HG02610 (cell line): ENCODE data around the gene HTRA2.

Experiments
- ATAC-seq: cut with Tn5 transposase; IDR thresholded peaks from one replicate; pipeline ENCODE4 v1.9.1; 2021; ENCODE audit warnings: mild to moderate bottlenecking, moderate library complexity; ENCODE audit not compliant: unreplicated experiment

The HTRA2 gene

DNA sequence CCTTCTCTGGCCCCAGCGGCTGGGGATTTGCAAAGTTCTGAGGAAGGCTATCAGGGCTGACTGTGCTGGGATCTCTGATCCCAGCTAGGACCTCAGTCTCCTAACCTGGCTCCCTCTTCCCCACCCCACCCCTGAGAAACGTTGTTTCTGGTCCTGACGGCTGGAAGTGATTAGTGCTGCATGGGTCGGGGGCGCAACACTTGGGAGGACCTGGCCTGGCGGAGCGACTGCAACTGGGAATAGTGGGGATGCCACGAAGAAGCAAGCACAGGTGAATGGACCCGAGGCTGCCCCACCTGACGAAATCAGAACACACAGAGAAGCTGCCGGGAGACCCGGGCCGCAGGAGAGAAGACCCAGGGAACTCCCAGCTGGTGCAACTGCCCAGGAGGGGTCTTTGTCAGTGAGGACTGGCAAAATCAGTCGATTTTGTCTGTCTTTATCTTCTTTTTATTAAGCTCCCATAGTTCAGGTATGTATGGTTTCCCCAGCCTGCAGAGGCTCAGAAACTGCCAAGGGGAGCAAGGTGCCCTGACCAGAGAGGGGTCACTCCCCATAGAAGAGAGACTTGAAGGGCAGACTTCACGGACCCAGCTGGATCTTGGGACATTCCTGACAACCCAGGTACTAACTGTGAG is 29.7 kb upstream of the HTRA2 start:
- ATAC-seq, result no peak

DNA sequence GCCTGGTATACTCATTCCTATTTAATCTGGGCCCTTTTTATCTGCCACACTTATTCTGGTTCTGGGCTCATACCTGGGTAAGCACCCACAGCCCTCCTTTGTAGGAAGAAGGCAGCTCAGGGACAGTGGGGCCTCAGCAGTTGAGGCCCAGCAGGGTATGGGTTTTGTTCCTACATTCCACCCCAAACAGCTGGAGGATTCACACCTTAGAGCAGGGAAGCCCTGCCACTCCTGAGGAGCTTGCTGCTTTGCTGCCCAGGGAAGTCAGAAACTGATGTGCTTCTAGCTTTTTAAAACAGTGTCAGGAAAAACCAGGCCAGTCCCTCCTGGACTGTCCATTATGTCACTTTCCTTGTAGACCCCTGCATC is 29.2 kb upstream of the HTRA2 start:
- ATAC-seq, result no peak

DNA sequence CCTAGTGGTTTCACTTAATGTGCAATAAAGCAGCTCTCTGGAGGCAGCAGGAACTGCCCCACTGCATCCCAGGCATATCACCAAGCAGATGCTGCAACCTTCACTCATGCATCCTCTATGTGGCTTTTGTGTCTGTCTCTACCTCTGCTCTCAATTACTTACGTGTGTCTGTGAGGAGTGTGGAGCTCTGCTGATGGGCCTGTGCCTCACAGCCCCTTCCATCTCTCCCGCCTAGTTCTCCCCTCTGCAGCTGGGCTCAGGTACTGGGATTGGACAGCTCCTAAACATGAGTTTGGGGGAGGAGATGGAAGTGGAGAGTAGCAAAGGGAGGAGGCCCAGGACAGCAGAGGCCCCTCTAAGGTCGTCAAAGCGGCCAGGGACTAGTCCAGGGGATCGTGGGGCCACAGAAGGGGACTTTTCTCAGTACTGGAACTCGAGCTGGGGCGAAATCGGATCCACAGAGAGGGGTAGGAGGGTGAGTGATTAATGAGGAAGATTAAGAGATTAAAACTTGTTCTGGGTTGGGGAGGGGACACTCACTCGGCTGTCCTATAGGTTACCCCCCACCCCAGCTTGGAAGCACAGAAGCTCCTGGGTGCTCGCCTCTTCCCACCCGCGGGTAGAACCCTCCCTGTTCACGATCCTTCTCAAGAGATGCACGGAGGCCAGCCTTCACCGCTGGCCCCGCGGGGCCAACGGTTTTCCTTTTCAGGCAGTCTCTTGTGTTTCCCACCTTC is 28.2 kb upstream of the HTRA2 start:
- no peak for ATAC-seq

DNA sequence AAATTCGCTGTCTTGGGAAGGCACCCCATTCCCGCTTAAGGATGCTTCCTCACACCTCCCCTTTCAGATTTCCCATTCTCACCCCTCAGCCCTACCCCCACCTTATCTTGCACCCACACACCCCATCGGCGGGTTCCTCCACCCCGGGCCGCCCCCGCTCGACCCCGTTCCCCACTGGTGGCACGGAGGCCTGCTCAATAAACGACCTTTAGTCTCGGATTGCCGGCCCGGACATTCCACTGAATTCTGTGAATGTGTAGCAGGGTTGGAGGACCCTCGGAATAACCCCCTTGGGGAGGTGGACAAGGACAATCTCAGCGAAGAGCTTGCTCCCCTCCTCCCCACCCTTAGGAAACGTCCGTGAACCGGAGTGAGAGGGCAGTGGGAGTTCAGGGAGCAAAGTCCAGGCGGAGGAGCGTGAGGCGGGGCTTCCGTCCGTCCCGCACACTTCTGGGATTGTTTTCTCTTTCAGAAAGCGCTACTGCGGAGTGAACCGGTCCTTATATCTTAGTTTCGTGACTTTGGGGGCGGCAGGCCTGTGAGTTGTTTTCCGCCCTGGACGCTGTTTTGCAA is 27.5 kb upstream of the HTRA2 start:
- ATAC-seq, result no peak

DNA sequence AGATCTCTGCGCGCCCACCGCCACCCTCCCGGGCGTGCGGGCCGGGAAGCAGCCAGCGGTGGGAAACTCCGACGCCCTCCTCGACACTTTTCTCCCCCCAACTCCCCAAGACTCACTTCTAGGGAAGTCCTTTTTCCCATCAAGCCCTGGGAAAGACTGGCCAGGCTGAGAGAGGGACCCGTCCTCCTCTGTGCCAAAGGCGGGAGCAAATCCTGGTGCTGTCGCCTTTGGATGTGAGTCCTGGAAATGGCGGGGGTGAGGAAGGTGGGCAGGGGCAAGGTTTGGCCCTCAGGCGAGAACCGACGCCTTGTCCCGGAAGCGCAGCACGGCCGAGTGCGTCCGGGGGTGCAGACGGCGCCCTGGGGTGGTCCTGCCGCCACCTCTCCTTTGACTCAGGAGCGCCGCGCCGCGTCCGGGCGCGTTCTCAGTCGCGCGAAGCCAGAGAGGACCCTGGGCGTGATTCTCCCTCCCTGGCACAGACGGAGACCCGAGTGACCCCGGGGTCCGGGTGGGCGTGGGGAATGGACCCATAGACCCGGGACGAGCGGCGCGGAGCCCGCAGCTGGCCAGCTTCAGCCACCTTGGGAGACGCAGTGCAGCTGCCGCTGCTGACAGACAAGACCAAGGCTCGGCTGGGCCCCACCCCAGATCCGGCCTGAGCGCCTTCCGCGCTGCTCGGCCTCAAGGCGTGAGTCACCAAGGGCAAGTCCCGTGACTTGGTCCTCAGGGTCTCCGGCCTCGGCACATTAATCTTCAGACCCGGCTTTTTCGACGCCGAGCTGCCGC is 26.8 kb upstream of the HTRA2 start:
- peak; percentile 40 for ATAC-seq

DNA sequence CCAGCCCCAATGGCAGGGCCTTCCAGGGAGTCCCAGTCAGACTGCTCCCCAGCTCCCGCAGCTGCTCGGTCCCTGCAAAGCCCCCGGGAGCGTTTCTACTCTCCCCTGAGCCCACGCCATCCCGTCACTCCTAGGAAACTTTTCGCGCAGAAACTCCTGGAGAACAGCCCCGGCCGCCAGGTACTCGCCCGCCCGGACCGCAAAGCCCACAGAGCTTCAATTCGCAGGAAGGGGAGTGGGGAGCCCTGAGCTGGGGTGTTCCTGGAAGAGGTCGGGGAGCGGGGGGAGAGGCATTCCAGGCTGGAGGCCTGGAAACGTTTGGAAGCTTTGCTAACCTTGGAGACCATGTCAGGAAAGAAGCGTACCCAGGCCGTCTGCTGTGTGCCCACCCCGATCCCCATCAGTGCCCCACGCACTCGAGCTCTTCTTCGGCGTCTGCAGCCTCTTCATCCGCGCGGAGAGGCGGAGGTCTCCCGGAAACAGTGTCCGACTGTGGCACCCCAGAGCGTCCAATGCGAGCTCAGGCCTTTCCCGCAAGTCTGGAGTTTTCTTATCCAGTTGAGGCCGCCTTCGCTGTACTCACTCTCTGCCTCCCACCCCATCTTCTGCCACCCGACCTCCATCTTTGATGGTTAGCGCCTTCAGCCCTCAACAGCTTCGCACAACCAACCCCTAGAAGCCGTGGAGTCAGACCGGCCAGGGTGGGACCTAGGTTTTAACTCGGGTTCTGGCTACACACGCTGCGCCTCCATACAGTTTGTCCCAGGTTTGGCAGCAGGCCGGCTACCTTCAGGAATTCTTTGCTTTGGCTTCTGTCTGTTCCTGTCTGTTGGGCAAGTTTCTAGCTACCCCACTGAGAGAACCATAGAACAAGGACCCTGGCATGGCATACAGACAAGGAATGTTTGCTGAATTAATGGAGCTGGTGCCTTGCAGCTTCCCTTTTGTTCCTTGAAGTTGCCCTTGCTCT is 25.9 kb upstream of the HTRA2 start:
- no peak for ATAC-seq

DNA sequence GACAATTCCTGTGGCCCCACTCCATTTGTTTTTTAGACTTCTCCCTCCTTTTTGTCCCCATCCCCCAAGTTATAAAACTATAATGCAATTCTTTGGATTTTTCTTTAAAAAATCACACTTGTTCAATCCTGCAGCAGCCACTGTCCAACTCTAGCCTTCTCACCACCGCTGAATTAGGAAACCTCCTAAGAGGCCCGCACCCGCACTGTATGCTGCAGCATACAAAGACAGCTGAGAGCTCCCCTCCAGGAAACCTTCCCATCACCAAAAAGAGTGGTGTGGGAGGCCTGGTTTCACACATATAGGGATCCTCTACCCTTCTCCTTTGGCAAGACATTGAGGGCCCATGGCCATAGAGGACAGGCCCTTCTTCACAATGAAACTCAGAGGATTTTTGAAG is 25.1 kb upstream of the HTRA2 start:
- ATAC-seq, result no peak

DNA sequence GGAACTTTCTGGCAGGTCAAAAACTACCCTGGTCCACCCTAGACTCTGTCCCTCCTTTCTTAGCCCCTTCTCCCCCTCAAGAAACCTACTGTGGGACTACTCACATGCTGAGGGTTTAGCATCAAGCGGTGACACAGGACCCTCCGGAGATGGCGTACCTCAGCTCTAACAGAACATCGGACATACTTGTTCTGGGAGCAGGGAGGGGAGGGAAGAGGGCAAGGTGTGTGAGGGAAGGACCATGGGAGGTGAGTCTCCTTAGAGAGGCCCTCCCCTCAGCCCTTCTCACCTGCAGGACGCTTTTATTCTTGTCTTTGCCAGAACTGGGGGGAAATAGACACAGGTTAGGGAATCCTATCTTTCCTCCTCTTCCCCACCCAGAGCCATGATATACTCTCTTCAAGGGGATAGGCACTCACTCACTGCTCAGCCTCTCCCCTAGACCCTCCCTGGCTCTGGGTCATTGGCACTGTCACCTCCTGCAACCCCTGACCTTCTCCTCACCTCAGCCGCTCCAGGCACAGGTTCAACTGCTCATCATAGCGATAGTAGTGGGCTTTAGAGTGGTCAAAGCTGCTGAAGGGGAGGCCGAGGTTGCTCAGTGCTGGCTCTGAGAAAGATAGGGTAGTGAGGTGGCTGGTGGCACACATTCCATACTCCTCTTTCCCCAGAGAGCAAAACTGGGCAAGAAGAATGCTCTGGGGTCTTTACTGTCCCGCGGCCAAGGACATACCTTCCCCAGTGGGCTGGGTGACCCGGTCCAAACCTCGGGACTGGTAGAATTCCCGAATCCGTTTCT is 24.1 kb upstream of the HTRA2 start:
- no peak for ATAC-seq

DNA sequence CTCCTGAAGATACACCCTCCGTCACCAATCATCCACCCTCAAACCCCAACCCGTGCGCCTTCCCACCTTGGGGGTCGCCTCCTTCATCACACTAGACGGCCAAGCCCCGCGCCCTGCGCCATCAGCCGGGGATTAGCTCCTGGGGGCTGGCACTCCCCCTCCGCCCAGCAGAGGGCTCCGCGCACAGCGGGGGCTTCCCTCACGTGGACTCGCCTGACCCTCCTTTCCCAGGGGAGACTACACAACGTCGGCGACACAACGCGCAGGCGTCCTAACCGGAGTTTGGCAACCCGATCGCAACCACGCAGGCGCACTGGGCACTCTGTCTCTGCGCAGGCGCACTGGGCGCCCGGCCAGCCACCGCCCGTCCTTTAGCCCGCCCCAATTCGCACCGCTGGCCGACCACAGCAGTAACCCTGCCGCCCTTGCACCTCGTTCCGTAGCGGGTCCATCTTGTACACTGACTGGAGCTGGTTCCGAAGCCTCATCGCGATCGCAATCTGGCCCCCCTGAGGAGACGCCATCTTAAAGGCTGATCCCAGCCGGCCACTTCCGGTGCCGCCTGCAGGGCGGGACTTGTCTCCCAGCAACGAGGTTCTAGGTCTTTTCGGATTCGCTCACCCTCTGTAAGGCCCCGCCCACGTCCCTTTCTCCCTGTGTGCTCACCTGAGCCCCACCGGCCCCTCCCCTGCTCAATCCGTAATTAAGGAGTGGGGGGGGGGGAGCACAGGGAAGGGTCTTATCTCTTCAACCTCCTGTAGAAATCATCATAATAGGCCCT is 22.4 kb upstream of the HTRA2 start, which contains the start of gene PCGF1:
PCGF1 (minus strand) TSS at position 551 of the 781 bp plus-strand sequence; CDS start at position 524, 27 bp downstream.
- peak; percentile 88 for ATAC-seq

DNA sequence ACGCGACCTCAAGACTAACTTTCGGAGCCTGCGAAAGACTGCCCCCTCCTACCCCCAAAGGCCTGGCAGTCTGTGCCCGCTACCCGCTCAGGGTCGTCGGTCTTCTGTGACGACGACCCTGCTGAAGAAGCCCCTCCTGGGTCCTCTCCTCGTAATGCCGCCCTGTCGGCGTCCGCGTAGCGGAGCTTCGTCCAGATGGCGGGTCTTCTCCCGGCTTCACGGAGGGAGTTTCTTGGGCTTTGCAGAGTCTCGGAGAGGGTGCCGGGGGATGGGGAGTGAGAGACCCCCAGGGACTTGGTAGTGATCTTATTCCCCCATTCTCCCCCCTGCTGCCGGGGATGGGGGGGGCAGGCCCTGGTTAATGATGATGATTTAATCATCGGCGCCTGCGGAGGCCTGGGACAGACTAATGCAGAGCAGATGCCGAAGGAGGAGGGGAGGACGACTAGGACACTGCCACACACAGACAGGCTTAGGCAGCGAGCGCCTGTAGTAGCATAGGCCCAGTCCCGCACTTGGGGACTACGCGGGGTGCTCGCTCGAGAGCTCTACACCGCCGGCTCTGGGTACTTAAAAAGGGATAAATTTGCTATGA is 21.7 kb upstream of the HTRA2 start:
- peak; percentile 3 for ATAC-seq

DNA sequence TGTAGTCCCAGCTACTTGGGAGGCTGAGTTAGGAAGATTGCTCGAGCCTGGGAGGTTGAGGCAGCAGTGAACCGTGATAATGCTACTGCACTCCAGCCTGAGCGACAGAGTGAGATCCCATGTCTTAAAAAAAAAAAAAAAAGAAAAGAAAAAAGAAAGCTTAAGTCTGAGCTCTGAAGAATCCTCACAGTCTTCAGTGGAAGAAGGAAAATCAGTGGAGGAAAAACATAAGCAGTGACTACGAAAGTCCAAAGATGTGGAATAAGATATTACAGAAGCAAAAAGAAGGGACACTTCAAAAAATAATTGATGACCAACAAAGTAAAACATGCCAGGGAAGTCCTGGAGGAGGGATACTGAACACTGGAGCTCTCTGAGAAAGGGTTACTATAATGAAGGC is 19.5 kb upstream of the HTRA2 start:
- no peak for ATAC-seq

DNA sequence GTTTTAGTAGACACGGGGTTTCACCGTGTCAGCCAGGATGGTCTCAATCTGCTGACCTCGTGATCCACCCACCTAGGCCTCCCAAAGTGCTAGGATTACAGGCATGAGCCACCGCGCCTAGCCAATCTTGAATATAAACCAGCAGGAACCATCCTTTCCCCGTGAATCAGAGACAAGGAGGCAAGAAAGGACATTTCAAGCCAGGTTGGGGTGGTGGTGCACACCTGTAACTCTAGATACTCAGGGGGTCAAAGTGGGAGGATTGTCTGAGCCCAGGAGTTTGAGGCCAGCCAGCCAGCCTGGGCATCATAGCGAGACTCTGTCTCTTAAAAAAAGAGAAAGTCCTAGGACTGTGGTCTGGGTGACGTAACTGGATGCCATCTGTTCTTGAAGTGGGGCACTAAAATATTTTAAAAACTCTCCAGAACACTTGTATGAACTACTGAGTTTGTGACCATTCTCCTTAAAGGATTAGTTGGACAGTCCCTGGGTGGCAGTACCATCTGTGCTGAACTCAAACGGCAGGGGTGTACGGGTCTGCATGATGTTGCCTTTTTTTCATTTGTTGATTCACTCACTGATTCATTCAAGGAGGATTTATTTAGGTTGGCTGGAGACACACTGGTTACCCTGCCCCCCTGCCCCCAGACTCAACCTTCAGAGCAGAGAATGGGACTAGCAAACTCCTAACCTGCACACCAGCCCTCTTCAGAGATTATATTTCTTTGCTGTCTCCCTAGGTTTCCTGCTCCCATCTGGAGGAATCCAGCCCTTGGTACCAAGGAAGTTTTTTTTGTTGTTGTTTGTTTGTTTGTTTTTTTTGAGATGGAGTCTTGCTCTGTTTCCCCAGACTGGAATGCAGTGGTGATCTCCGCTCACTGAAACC is 18.4 kb upstream of the HTRA2 start:
- ATAC-seq, result no peak

DNA sequence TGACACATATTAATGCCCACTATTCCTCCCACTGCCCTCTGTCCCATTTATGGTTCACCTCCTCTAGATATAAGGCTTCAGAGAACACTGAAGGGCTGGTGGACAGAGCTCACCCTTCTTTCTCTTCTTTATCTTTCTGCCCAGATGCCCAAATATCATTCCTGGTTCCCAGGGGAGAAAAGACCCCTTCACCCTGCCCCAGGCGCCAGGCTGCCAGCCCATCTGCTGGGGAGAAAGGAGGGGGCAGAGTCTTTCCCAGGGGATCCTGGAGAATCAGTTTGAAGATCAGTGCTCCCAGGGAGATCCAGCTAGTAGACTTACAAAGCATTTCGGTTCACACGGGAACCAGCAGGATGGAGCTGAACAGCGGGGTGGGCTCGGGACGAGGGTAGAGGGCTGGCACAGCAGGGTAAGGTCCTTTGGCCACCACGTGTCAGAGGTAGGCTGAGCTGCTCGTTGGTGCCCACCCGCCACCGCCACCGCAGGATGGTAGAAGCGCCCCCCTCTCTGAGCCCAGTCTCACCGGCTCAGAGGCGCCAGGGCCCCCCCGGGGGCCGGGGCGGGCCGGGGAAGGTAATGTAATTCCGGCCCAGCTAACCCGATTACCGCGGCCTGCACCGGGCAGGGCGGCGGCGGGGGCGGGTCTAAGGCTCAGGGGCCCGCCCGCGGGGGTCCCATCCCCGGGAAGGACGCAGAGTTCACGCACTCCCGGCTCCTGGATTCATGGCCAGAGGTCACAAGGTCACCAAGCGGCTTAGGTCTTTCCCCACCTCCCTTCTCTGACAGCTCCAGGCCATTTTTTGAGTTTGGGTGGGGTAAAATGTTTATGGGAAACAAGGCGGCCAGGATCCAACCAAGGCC is 16.8 kb upstream of the HTRA2 start:
- ATAC-seq, result no peak

DNA sequence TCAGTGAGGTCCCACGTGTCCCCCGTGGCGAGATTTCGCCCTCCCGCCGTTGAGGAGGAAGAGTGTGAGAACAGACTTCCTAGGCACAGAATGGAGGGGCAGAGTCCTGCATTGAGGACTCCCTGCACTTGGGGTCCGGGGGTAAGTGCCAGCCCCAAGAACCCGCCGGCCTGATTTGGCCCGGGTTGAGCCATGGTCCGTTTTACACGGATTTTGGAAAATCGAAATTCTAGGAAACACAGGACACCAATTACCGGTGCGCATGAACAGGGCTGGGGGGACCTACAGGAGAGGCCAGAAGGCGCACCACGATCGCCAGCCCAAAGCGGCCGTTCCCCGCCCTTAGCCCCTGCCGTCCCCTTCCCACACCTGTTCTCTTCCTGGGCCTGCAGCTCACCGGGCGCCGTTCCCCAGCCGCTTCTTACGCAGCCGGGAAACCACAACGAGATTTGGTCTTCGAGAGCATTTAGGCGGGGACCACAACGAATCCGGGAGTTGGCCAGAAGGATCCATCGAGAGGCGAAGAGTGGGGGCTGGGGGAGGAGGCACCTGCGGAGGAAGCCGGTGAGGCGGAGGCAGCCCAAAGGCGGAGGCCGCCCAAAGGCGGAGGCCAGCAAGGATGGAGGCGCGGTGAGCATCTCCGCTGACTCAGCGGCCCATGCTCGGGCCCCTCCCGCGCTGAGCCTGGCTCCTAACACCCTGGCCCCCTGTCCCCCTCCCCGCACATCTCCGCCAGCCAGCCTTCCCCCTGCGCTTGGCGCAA is 15.9 kb upstream of the HTRA2 start:
- ATAC-seq, result no peak

DNA sequence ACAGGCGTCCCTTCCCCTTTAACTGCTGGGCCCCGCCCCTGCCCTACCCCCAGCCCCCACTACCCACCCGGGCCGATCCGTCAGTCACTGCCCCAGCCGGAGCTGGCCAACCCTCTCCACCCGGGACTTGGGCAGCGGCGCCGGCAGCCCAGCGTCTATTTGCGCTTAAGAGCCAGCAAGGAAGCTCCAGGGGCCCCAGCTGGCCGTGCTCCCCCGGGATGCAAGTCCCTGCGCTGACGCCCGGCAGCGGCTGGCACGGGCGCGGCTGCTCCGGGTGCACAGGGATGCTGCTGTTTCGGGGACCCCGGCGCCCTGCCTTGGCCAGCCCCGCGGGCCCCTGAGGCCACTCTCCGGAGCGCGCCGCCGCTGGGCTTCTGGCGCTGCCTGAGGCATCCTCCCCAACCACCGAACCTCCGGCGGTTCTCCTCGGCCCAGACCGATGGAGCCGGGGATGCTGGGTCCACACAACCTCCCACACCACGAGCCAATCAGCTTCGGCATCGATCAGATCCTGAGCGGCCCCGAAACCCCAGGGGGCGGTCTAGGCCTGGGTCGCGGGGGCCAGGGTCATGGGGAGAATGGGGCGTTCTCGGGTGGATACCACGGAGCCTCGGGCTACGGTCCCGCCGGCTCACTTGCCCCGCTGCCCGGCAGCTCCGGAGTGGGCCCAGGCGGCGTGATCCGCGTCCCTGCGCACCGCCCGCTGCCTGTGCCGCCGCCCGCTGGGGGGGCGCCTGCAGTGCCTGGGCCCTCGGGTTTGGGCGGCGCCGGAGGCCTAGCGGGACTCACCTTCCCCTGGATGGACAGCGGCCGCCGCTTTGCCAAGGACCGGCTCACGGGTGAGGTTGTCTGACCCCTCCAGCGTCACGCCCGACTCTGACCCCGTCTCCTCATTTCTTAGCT is 15.1 kb upstream of the HTRA2 start, which contains the start of gene TLX2:
TLX2 (plus strand) TSS at position 83 of the 903 bp plus-strand sequence; CDS start at position 440, 357 bp downstream.
- ATAC-seq, result no peak
